ENCODE measurements around the gene ARHGEF2.

DNA sequence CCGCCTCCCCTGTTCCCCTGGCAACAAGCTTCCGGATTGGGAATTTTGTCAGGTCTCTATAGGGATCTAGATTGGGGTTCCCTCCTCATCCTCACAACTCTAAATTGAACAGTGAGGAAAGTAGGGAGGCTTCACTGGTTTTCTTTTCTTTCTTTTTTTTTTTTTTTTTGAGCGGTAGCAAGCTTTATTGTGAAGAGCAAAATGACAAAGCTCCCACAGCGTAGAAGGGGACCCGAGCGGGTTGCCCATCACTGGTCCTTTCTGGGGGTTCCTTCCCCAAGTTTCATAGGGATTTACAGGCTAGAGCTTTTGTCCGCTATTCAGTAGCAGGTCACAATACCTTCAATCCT is 10.3 kb downstream of the ARHGEF2 start:
- TF ChIP-seq, protein P1, sequence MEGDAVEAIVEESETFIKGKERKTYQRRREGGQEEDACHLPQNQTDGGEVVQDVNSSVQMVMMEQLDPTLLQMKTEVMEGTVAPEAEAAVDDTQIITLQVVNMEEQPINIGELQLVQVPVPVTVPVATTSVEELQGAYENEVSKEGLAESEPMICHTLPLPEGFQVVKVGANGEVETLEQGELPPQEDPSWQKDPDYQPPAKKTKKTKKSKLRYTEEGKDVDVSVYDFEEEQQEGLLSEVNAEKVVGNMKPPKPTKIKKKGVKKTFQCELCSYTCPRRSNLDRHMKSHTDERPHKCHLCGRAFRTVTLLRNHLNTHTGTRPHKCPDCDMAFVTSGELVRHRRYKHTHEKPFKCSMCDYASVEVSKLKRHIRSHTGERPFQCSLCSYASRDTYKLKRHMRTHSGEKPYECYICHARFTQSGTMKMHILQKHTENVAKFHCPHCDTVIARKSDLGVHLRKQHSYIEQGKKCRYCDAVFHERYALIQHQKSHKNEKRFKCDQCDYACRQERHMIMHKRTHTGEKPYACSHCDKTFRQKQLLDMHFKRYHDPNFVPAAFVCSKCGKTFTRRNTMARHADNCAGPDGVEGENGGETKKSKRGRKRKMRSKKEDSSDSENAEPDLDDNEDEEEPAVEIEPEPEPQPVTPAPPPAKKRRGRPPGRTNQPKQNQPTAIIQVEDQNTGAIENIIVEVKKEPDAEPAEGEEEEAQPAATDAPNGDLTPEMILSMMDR (IDR thresholded peaks at IDR 0.05; ENCODE audit: poor library complexity), result no peak
- TF ChIP-seq EZH2phosphoT487 (IDR thresholded peaks at IDR 0.05; ENCODE audit: low read depth, severe bottlenecking, unreplicated experiment), result no peak
- no peak for TF ChIP-seq EZH2 (IDR thresholded peaks at IDR 0.05; ENCODE audit: borderline replicate concordance)

Measured in hepatocyte (in vitro differentiated cells).